ENCODE data around the gene EFCAB11. TPM values are rescaled to one million over a fixed set of nuclear protein-coding genes. Genes with fewer than 3 reads are reported as not detected.

Gene EFCAB11
- total RNA-seq, 4 donors from 2014 or later, result 3.4 to 8.0 (median 5.5) TPM

- Histone ChIP-seq H3K27ac (no peak overlapping the region), H3K36me3 (peaks cover 0 to 3% (median 0%) of the 10 kb centered on the region in 3 donors), H3K27me3 (no peaks in the 10 kb centered on the region), H3K9me3 (no peaks in the 10 kb centered on the region), H3K4me3 (no peak overlapping the region), H3K4me1 (no peaks in the 10 kb centered on the region)
- 73 to 85% methylated on average over 2 of the region's 2 CpGs for WGBS, 2 donors
- intact Hi-C loops (cut with DNase I), result no loop called here
- TF ChIP-seq, protein P1, sequence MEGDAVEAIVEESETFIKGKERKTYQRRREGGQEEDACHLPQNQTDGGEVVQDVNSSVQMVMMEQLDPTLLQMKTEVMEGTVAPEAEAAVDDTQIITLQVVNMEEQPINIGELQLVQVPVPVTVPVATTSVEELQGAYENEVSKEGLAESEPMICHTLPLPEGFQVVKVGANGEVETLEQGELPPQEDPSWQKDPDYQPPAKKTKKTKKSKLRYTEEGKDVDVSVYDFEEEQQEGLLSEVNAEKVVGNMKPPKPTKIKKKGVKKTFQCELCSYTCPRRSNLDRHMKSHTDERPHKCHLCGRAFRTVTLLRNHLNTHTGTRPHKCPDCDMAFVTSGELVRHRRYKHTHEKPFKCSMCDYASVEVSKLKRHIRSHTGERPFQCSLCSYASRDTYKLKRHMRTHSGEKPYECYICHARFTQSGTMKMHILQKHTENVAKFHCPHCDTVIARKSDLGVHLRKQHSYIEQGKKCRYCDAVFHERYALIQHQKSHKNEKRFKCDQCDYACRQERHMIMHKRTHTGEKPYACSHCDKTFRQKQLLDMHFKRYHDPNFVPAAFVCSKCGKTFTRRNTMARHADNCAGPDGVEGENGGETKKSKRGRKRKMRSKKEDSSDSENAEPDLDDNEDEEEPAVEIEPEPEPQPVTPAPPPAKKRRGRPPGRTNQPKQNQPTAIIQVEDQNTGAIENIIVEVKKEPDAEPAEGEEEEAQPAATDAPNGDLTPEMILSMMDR (IDR thresholded peaks at IDR 0.05), result no peak
- no peak for TF ChIP-seq POLR2A (IDR thresholded peaks at IDR 0.05)
- no peak for DNase-seq
Measured at GRCh38 chr14:89941830-89942377, 12.6 kb downstream of the EFCAB11 start.

DNA sequence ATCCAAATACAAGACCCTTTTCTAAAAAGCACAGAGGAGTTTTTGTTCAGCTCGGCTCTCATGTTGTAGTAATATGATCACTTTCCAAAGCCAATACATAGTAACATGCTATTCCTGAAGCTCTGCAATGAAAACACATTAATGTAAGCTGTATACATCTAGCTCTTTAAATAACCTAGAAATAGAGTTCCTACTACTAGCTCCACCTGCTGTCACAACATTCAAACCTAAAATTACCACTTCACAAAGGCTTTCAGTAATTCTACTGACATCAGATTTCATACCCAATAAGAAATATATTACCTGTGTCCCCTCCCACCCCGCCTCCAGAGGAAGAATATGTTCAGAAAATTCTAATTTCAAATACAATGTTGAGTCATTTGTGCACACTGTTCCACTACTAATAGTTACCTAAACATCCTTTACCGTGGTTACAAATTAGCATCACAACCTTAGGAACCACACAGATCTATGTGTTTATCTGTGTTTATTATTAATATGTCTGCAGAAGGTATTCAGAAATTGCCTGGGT lies 17.8 kb downstream of the EFCAB11 start:
- Histone ChIP-seq H3K27ac (no peak overlapping the region), H3K4me3 (no peak overlapping the region), H3K9me3 (no peaks in the 10 kb centered on the region), H3K36me3 (peaks cover 0 to 6% (median 0%) of the 10 kb centered on the region in 3 donors), H3K4me1 (no peaks in the 10 kb centered on the region), H3K27me3 (no peaks in the 10 kb centered on the region)
- 44 to 52% methylated on average over 3 of the region's 3 CpGs for WGBS, 2 donors
- intact Hi-C loops (cut with DNase I), result no loop called here
- no peak for DNase-seq
- TF ChIP-seq, protein P1 (IDR thresholded peaks at IDR 0.05), result no peak
- TF ChIP-seq POLR2A (IDR thresholded peaks at IDR 0.05), result no peak

- Histone ChIP-seq H3K27me3 (no peaks in the 10 kb centered on the region), H3K27ac (no peak overlapping the region), H3K4me3 (no peak overlapping the region), H3K9me3 (no peaks in the 10 kb centered on the region), H3K4me1 (no peaks in the 10 kb centered on the region), H3K36me3 (peaks cover 0 to 25% (median 0%) of the 10 kb centered on the region in 3 donors)
- TF ChIP-seq, protein P1 (IDR thresholded peaks at IDR 0.05), result no peak
- intact Hi-C loops (cut with DNase I), result no loop called here
- WGBS, 2 donors, result 42 to 58% methylated on average over 6 of the region's 6 CpGs
- no peak for DNase-seq
Measured at GRCh38 chr14:89933002-89933401, 21.5 kb downstream of the EFCAB11 start.

DNA sequence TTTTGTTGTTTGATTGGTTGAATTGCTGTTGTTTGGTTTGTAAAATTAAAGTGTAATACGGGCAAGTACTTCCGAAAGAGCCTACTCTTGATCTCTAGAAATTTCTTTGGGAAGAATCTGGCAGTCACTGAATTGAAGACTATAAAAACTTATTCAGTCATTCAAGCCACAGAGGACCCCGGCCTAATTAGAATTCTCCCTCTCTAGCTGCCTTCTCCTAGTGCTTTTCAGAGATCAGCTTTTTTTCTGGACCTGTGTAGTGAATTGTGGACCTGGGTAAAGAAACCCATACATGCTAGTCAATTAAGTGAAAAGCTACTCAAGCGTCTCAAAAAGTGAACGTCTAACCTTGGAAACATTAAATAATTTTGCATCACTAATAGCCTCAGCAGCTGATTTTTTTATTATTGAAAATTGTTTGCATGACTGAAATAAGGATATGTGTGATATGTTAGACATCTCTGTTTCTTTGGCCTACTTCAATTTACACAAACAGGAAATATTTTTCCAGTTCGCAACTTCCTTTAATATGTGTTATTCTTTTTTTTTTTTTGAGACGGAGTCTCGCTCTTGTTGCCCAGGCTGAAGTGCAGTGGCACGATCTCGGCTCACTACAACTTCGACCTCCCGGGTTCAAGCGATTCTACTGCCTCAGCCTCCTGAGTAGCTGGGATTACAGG lies 27.2 kb downstream of the EFCAB11 start:
- Histone ChIP-seq H3K9me3 (no peaks in the 10 kb centered on the region), H3K36me3 (peaks cover 0 to 32% (median 0%) of the 10 kb centered on the region in 3 donors), H3K27ac (no peak overlapping the region), H3K4me1 (no peaks in the 10 kb centered on the region), H3K27me3 (no peaks in the 10 kb centered on the region), H3K4me3 (no peak overlapping the region)
- TF ChIP-seq, protein P1 (IDR thresholded peaks at IDR 0.05), result no peak
- TF ChIP-seq POLR2A (IDR thresholded peaks at IDR 0.05), result no peak
- DNase-seq, result no peak
- WGBS, 2 donors, result 85 to 88% methylated on average over 11 to 13 of the region's 13 CpGs
- intact Hi-C loops (cut with DNase I), result no loop called here

GRCh38 chr14:89926694-89927093 lies 27.8 kb downstream of the EFCAB11 start:
- no peaks in the 10 kb centered on the region for H3K9me3 ChIP-seq
- 6 to 11% methylated on average over 1 of the region's 1 CpG for WGBS, 2 donors
- no peak for DNase-seq
- intact Hi-C loops (cut with DNase I), result no loop called here
- no peaks in the 10 kb centered on the region for H3K27me3 ChIP-seq
- TF ChIP-seq, protein P1 (IDR thresholded peaks at IDR 0.05), result no peak
- no peak for TF ChIP-seq POLR2A (IDR thresholded peaks at IDR 0.05)
- no peak overlapping the region for H3K27ac ChIP-seq
- H3K4me1 ChIP-seq, result no peaks in the 10 kb centered on the region
- H3K36me3 ChIP-seq, result peaks cover 0 to 25% (median 0%) of the 10 kb centered on the region in 3 donors
- no peak overlapping the region for H3K4me3 ChIP-seq

Measured in esophagus squamous epithelium (tissue), 5 donors.